Measurements from ENCODE around the gene PPFIA3. TPM values are rescaled to one million over a fixed set of nuclear protein-coding genes. Genes with fewer than 3 reads are reported as not detected.

The PPFIA3 gene
- total and polyA plus RNA-seq, 2 of the 4 experiments (the other 2 are of a cell fraction) = 0.90 to 2.4 TPM

Small RNAs within 50 kb of the gene (microRNA-seq; reads per million reads assigned to microRNA genes)
- gene RN7SL708P (ENCODE audit: insufficient read depth, insufficient read length) = not detected

Small RNAs within 50 kb of the gene (small RNA-seq; reads per million reads assigned to genes)
- 0 reads per million in 5 experiments for gene RN7SL708P

Other genes with a start within 250 kb of the PPFIA3 start
- 26.7 and 39.4 TPM in 2 replicates for gene PPP1R15A, start 247.1 kb upstream of the PPFIA3 start, total RNA-seq (2012; rRNA removed)
- gene PPP1R15A, start 247.1 kb upstream of the PPFIA3 start, polyA plus RNA-seq (2012; rRNA removed) = 87.7 and 104 TPM in 2 replicates
- under 0.01 TPM in 1 of 2 replicates, not detected in the other for gene TULP2, start 220.8 kb upstream of the PPFIA3 start, total RNA-seq (2012; rRNA removed)
- 0.20 and 0.26 TPM in 2 replicates for gene TULP2, start 220.8 kb upstream of the PPFIA3 start, polyA plus RNA-seq (2012; rRNA removed)
- gene NUCB1, start 219.2 kb upstream of the PPFIA3 start, total RNA-seq (2012; rRNA removed) = 37.3 and 39.2 TPM in 2 replicates
- gene NUCB1, start 219.2 kb upstream of the PPFIA3 start, polyA plus RNA-seq (2012; rRNA removed) = 253 and 261 TPM in 2 replicates
- 0.28 and 0.36 TPM in 2 replicates for gene DHDH, start 185.8 kb upstream of the PPFIA3 start, total RNA-seq (2012; rRNA removed)
- gene DHDH, start 185.8 kb upstream of the PPFIA3 start, polyA plus RNA-seq (2012; rRNA removed) = 0.33 and 0.53 TPM in 2 replicates
- 23.3 and 26.1 TPM in 2 replicates for gene BAX, start 164.7 kb upstream of the PPFIA3 start, total RNA-seq (2012; rRNA removed)
- gene BAX, start 164.7 kb upstream of the PPFIA3 start, polyA plus RNA-seq (2012; rRNA removed) = 169 and 181 TPM in 2 replicates
- 913 and 1,057 TPM in 2 replicates for gene FTL, start 154.2 kb upstream of the PPFIA3 start, total RNA-seq (2012; rRNA removed)
- gene FTL, start 154.2 kb upstream of the PPFIA3 start, polyA plus RNA-seq (2012; rRNA removed) = 2,766 and 2,944 TPM in 2 replicates
- 36.1 and 38.7 TPM in 2 replicates for gene GYS1, start 126.2 kb upstream of the PPFIA3 start, total RNA-seq (2012; rRNA removed)
- gene GYS1, start 126.2 kb upstream of the PPFIA3 start, polyA plus RNA-seq (2012; rRNA removed) = 72.2 and 74.8 TPM in 2 replicates
- 354 and 391 TPM in 2 replicates for gene RUVBL2, start 125.7 kb upstream of the PPFIA3 start, total RNA-seq (2012; rRNA removed)
- 196 and 225 TPM in 2 replicates for gene RUVBL2, start 125.7 kb upstream of the PPFIA3 start, polyA plus RNA-seq (2012; rRNA removed)
- gene LHB, start 102.5 kb upstream of the PPFIA3 start, total RNA-seq (2012; rRNA removed) = not detected in 2 replicates
- gene LHB, start 102.5 kb upstream of the PPFIA3 start, polyA plus RNA-seq (2012; rRNA removed) = not detected in 2 replicates
- gene CGB3, start 95.2 kb upstream of the PPFIA3 start, total RNA-seq (2012; rRNA removed) = not detected in 2 replicates
- not detected in 2 replicates for gene CGB3, start 95.2 kb upstream of the PPFIA3 start, polyA plus RNA-seq (2012; rRNA removed)
- gene CGB2, start 87.7 kb upstream of the PPFIA3 start, total RNA-seq (2012; rRNA removed) = not detected in 2 replicates
- gene CGB2, start 87.7 kb upstream of the PPFIA3 start, polyA plus RNA-seq (2012; rRNA removed) = not detected in 2 replicates
- not detected in 2 replicates for gene CGB1, start 82.6 kb upstream of the PPFIA3 start, total RNA-seq (2012; rRNA removed)
- gene CGB1, start 82.6 kb upstream of the PPFIA3 start, polyA plus RNA-seq (2012; rRNA removed) = not detected in 2 replicates
- gene CGB5, start 75.7 kb upstream of the PPFIA3 start, total RNA-seq (2012; rRNA removed) = not detected in 2 replicates
- gene CGB5, start 75.7 kb upstream of the PPFIA3 start, polyA plus RNA-seq (2012; rRNA removed) = not detected in 2 replicates
- gene CGB8, start 70.4 kb upstream of the PPFIA3 start, total RNA-seq (2012; rRNA removed) = not detected in 2 replicates
- 0.47 and 0.48 TPM in 2 replicates for gene CGB8, start 70.4 kb upstream of the PPFIA3 start, polyA plus RNA-seq (2012; rRNA removed)
- gene CGB7, start 61.8 kb upstream of the PPFIA3 start, total RNA-seq (2012; rRNA removed) = not detected in 2 replicates
- gene CGB7, start 61.8 kb upstream of the PPFIA3 start, polyA plus RNA-seq (2012; rRNA removed) = 1.7 and 1.9 TPM in 2 replicates
- 0.18 TPM in 1 of 2 replicates, not detected in the other for gene NTF4, start 54.7 kb upstream of the PPFIA3 start, total RNA-seq (2012; rRNA removed)
- 0.09 and 0.11 TPM in 2 replicates for gene NTF4, start 54.7 kb upstream of the PPFIA3 start, polyA plus RNA-seq (2012; rRNA removed)
- not detected in 2 replicates for gene KCNA7, start 46.8 kb upstream of the PPFIA3 start, total RNA-seq (2012; rRNA removed)
- gene KCNA7, start 46.8 kb upstream of the PPFIA3 start, polyA plus RNA-seq (2012; rRNA removed) = 0.02 TPM in 1 of 2 replicates, not detected in the other
- gene SNRNP70, start 34.1 kb upstream of the PPFIA3 start, total RNA-seq (2012; rRNA removed) = 72.8 and 81.4 TPM in 2 replicates
- 200 and 344 TPM in 2 replicates for gene SNRNP70, start 34.1 kb upstream of the PPFIA3 start, polyA plus RNA-seq (2012; rRNA removed)
- gene LIN7B, start 5.2 kb upstream of the PPFIA3 start, total RNA-seq (2012; rRNA removed) = 2.8 and 3.8 TPM in 2 replicates
- gene LIN7B, start 5.2 kb upstream of the PPFIA3 start, polyA plus RNA-seq (2012; rRNA removed) = 8.0 and 9.9 TPM in 2 replicates
- gene C19orf73, start 401 bp upstream of the PPFIA3 start, total RNA-seq (2012; rRNA removed) = 0.28 TPM in 1 of 2 replicates, not detected in the other
- gene C19orf73, start 401 bp upstream of the PPFIA3 start, polyA plus RNA-seq (2012; rRNA removed) = 1.2 and 2.0 TPM in 2 replicates
- gene HRC, start 35.9 kb downstream of the PPFIA3 start, total RNA-seq (2012; rRNA removed) = not detected in 2 replicates
- 0.03 TPM in 1 of 2 replicates, not detected in the other for gene HRC, start 35.9 kb downstream of the PPFIA3 start, polyA plus RNA-seq (2012; rRNA removed)
- 1.9 and 2.2 TPM in 2 replicates for gene TRPM4, start 38.2 kb downstream of the PPFIA3 start, total RNA-seq (2012; rRNA removed)
- gene TRPM4, start 38.2 kb downstream of the PPFIA3 start, polyA plus RNA-seq (2012; rRNA removed) = 17.4 and 19.7 TPM in 2 replicates
- gene SLC6A16, start 205.6 kb downstream of the PPFIA3 start, total RNA-seq (2012; rRNA removed) = under 0.01 and 0.18 TPM in 2 replicates
- 0.76 and 0.89 TPM in 2 replicates for gene SLC6A16, start 205.6 kb downstream of the PPFIA3 start, polyA plus RNA-seq (2012; rRNA removed)
- not detected in 2 replicates for gene CD37, start 215.9 kb downstream of the PPFIA3 start, total RNA-seq (2012; rRNA removed)
- not detected in 2 replicates for gene CD37, start 215.9 kb downstream of the PPFIA3 start, polyA plus RNA-seq (2012; rRNA removed)
- 30.8 and 31.7 TPM in 2 replicates for gene TEAD2, start 242.9 kb downstream of the PPFIA3 start, total RNA-seq (2012; rRNA removed)
- gene TEAD2, start 242.9 kb downstream of the PPFIA3 start, polyA plus RNA-seq (2012; rRNA removed) = 33.6 and 37.6 TPM in 2 replicates
- not detected in 2 replicates for gene DKKL1, start 244.3 kb downstream of the PPFIA3 start, total RNA-seq (2012; rRNA removed)
- gene DKKL1, start 244.3 kb downstream of the PPFIA3 start, polyA plus RNA-seq (2012; rRNA removed) = 0.67 TPM in 2 replicates